PFSK-1 (cell line): Measurements from ENCODE around the gene HLA-DMB.

Experiments
- FOXP2 ChIP-seq: optimal IDR thresholded peaks from 2 replicates; pipeline ENCODE3; 2011; ENCODE audit warnings: borderline replicate concordance, control low read depth, inconsistent platforms; ENCODE audit not compliant: insufficient read depth; ENCODE audit errors: extremely low read length, extremely low read depth
- POLR2AphosphoS5 ChIP-seq: IDR thresholded peaks from 2 replicates; pipeline ENCODE4 v1.6.1; 2012; ENCODE audit warnings: low read depth, mild to moderate bottlenecking, control low read depth, low read length, moderate library complexity
- TAF1 ChIP-seq: IDR thresholded peaks from 2 replicates; pipeline ENCODE4 v1.6.1; 2012; ENCODE audit warnings: low read length, control low read depth, borderline replicate concordance; ENCODE audit not compliant: insufficient read depth

DNA sequence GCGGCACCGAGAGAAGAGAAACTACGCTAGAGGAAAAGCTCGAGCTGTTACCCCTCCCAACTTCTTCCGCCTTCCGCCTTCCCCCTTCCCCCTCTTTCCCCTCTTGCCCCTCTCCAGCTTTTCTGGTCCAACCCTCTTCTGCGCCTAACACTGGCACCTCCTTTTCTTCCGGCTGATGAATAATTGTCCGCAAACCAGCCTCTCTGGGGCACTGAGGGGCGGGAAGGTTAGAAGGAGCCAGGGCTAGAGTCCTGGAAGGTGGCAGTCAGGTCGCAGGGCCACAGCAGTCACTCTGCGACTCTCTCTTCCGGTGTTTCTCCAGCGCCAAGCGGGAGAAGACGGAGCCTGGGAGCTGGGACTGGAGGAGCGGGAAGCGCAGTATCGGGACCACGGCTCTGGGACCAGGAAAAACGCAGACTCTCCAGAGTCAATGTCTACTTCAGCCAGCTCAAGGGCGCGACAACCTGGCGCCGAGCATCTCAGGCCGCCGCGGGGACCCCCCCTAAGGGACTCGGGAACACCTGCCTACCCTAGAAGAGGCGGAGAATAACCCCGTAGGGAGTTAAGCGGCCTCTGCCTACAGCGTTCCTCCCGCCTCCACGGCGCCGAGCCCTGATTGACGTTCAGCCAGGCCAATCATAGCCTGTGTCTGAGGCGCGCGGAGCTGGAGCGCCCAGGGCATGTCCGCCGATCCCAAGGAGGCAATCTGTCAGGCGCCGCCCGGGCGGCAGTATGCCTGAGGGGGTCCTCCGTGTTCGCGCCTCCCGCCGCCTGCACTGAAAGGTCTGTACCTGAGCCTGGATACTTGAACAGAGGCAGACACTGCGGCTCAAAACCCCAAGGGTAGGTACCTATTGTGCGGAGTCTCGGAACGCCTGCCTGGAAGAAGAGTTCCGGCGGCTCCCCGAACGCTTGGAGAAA lies 46.5 kb downstream of the HLA-DMB start:
- TF ChIP-seq POLR2AphosphoS5 (peak; percentile 58; the same call in 1 of the 2 replicates), TAF1 (0 out of 2 replicates have a peak, but pooled peaks have one; percentile 49), FOXP2 (no peak)
